Measurements from ENCODE around the gene ANO2.
A peak's percentile ranks its signal among the peaks of the same experiment; 100 is the strongest.
"Not testable (repeated sequence)": the region's sequence is repeated elsewhere in the genome, so short reads cannot be mapped to it uniquely, and the experiment has no call there.

ANO2 gene

DNA sequence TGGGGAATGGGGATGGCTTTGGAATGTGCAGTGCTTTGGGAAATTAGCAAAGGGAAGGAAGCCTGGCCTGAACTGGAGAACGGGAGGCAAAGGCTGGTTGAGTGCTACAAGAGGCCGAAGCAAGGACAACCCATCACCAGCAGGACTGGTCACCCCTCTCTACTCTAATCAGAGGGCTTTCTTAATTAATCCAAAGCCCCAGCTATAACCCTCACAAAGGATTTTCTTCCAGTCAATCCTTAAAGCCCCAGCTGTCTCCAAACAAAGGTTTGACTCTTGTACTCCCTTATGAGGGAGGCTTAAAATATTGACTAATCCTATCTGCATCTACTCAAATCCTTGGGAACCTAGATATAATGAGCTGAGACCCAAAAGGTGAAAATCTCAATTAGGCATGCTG is 256.8 kb downstream of the ANO2 start:
- TF ChIP-seq, protein P1, sequence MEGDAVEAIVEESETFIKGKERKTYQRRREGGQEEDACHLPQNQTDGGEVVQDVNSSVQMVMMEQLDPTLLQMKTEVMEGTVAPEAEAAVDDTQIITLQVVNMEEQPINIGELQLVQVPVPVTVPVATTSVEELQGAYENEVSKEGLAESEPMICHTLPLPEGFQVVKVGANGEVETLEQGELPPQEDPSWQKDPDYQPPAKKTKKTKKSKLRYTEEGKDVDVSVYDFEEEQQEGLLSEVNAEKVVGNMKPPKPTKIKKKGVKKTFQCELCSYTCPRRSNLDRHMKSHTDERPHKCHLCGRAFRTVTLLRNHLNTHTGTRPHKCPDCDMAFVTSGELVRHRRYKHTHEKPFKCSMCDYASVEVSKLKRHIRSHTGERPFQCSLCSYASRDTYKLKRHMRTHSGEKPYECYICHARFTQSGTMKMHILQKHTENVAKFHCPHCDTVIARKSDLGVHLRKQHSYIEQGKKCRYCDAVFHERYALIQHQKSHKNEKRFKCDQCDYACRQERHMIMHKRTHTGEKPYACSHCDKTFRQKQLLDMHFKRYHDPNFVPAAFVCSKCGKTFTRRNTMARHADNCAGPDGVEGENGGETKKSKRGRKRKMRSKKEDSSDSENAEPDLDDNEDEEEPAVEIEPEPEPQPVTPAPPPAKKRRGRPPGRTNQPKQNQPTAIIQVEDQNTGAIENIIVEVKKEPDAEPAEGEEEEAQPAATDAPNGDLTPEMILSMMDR (IDR thresholded peaks at IDR 0.05; ENCODE audit: low read depth, low read length) = no peak
- H3K4me3 ChIP-seq (ENCODE audit: low read depth, low read length) = no peak overlapping the region
- in situ Hi-C loops (cut with HindIII; ENCODE audit: low sequenced_read_pairs) = no loop called here
- no peak for DNase-seq (ENCODE audit: low read depth, low spot score)

DNA sequence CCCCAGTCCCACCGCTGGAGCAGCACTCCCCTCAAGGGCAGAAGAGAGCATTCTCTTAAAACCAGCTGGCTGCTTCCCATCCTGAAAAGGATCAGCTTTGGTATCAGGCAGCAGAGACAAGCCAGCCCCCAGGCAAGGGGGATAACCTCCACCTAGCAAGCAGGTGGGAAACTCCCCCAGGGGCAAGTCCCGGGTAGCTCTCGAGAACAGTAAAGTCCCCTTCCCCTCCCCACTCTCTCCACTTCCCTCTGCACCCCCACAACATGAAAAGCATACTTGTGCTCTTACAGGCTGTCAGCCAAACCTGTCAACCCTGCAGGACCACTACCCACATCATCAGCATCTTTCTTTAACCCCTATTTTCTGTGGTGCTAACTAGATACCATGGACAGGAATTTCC is 259.1 kb downstream of the ANO2 start:
- TF ChIP-seq, protein P1 (IDR thresholded peaks at IDR 0.05; ENCODE audit: low read depth, low read length) = no peak
- in situ Hi-C loops (cut with HindIII; ENCODE audit: low sequenced_read_pairs) = no loop called here
- no peak for DNase-seq (ENCODE audit: low read depth, low spot score)
- no peak overlapping the region for H3K4me3 ChIP-seq (ENCODE audit: low read depth, low read length)

DNA sequence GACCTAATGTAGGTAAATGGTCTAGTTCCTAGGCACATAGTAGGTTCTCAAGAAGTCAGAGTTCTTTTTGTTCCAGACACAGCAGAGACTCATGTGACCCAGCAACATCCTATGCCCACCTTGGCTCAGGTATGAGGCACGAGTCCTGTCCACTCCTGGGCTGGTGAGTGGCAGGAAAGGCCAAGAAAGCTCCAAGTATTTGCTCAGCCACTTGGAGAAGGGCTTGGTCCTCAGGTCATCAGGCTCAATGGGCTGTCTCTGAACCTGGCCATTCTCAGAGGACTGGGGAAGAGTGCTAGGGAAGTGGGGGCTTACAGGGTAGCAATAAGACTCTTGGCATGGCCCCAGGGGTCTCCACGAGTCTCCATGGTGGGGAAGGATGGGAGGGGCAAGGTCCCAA is 260.1 kb downstream of the ANO2 start:
- no peak for DNase-seq (ENCODE audit: low read depth, low spot score)
- TF ChIP-seq, protein P1 (IDR thresholded peaks at IDR 0.05; ENCODE audit: low read depth, low read length) = no peak
- no peak overlapping the region for H3K4me3 ChIP-seq (ENCODE audit: low read depth, low read length)
- in situ Hi-C loops (cut with HindIII; ENCODE audit: low sequenced_read_pairs) = no loop called here

DNA sequence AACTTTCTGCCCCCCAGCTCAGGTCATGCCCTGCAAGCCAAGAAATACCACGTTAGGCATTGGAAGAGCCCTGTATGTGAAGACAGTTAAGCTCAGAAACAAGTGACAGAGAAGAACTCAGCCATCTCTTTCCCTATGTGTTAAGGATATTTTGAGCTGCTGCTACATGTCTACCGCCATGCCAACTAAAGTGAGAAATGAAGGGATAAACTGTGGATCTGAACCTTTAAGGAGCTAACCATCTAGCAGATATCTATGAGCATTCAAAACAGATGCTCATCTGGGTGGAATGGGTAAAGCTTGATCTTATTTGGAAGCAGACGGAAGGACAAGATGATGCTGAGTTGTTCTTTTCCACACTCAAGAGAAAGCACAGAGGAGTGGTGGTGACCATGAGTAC is 262.5 kb downstream of the ANO2 start:
- H3K4me3 ChIP-seq (ENCODE audit: low read depth, low read length) = no peak overlapping the region
- no peak for DNase-seq (ENCODE audit: low read depth, low spot score)
- in situ Hi-C loops (cut with HindIII; ENCODE audit: low sequenced_read_pairs) = no loop called here
- TF ChIP-seq, protein P1 (IDR thresholded peaks at IDR 0.05; ENCODE audit: low read depth, low read length) = no peak

DNA sequence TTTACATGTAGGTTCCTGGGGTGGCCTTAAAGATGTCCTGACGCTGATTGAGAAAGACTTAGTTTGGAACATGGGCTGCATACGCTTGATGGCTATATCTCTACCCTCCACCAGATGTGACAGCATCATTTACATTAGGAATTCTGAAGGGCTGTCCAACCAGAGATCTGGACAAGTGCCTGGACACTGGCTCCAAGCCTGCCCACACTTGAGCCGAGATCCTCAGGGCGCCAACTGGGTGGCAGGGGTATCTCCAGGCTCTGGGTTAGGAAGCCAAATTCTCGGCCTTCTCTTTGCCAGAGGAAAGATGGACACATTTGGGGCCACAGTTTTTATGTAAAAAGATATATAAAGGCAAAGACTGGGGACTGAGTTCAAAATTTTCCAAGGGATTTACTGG is 266.9 kb downstream of the ANO2 start:
- in situ Hi-C loops (cut with HindIII; ENCODE audit: low sequenced_read_pairs) = no loop called here
- DNase-seq (ENCODE audit: low read depth, low spot score) = no peak
- TF ChIP-seq, protein P1 (IDR thresholded peaks at IDR 0.05; ENCODE audit: low read depth, low read length) = no peak
- no peak overlapping the region for H3K4me3 ChIP-seq (ENCODE audit: low read depth, low read length)

DNA sequence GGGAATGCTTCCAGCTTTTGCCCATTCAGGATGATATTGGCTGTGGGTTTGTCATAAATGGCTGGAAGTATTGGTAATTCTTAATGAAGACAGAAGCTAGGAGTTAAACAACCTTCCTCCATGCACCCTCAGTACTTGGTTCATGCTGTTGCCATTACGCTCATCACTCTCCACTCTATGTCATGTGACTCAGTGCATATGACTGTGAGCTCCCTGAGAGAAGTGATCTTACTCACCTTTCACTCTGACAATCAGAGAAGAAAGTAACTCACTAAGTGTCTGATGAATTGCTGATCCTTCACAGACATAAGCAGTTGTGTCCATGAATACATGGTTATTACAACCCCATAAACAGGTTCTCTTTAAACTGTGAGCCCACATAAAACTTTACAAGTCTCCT is 275.4 kb downstream of the ANO2 start:
- in situ Hi-C loops (cut with HindIII; ENCODE audit: low sequenced_read_pairs); DNase-seq (ENCODE audit: low read depth, low spot score): not testable (repeated sequence)

DNA sequence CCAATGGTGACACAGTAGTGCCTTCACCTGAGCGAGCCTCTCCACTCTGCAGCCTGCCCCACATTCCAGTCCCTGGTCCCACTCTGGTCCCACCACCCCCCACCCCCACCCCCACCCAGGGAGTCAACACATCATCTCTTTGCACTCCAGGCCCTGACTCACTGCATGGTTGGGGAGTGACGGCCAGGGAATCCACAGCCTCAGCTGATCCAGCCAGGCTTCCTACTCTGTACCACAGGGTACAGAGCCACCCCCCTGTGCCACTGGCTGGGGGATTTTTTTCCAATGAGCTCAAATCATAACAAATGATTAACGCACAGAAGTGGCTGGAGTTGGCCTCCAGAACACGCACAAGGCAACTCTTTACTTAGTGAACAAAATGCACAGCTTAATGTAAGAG is 279.4 kb downstream of the ANO2 start:
- no peak overlapping the region for H3K4me3 ChIP-seq (ENCODE audit: low read depth, low read length)
- in situ Hi-C loops (cut with HindIII; ENCODE audit: low sequenced_read_pairs) = no loop called here
- peak; percentile 35 for DNase-seq (ENCODE audit: low read depth, low spot score)
- TF ChIP-seq, protein P1 (IDR thresholded peaks at IDR 0.05; ENCODE audit: low read depth, low read length) = no peak

More for the DNA sequence above, 275.4 kb downstream of the ANO2 start:
- H3K4me3 ChIP-seq (ENCODE audit: low read depth, low read length) = not testable (repeated sequence)
